Neural cell (in vitro differentiated cells): Measurements from ENCODE around the gene SUN5. TPM values are rescaled to one million over a fixed set of nuclear protein-coding genes. Genes with fewer than 3 reads are reported as not detected.

Source experiments
- H2AFZ ChIP-seq: fragments of 200-600, 300-800 bp; sonication (generic), shearing (Covaris generic); 2 replicates; pipeline ENCODE4 v1.6.0; 2014; ENCODE audit warnings: low read depth, mild to moderate bottlenecking, antibody characterized with exemption, low read length, moderate library complexity
- H3F3A ChIP-seq: fragments of 200-600 bp; shearing (Covaris generic); 2 replicates; pipeline ENCODE4 v1.6.1; 2016; ENCODE audit warnings: mild to moderate bottlenecking, moderate library complexity, mixed read lengths, antibody characterized with exemption, low read length; ENCODE audit not compliant: insufficient read depth, poor library complexity, severe bottlenecking
- H3K27ac ChIP-seq: fragments of 200-600, 300-800 bp; sonication (generic), shearing (Covaris generic); 2 replicates; pipeline ENCODE4 v1.5.1; 2014; ENCODE audit warnings: mild to moderate bottlenecking, low read length, moderate library complexity
- H3K27me3 ChIP-seq: fragments of 300-800, 200-600 bp; sonication (generic), shearing (Covaris generic); 2 replicates; pipeline ENCODE4 v1.6.0; 2014; ENCODE audit warnings: mild to moderate bottlenecking, low read depth, low read length, moderate library complexity; ENCODE audit not compliant: insufficient read depth
- H3K36me3 ChIP-seq: fragments of 300-800, 200-600 bp; sonication (generic), shearing (Covaris generic); 2 replicates; pipeline ENCODE4 v1.5.1; 2014; ENCODE audit warnings: mild to moderate bottlenecking, antibody characterized with exemption, low read length, moderate library complexity; ENCODE audit not compliant: insufficient read depth
- H3K4me2 ChIP-seq: fragments of 300-800, 200-600 bp; sonication (generic), shearing (Covaris generic); 2 replicates; pipeline ENCODE4 v1.6.0; 2014; ENCODE audit warnings: mild to moderate bottlenecking, low read length
- H3K4me3 ChIP-seq: fragments of 300-800, 200-600 bp; sonication (generic), shearing (Covaris generic); 2 replicates; pipeline ENCODE4 v1.5.1; 2014; ENCODE audit warnings: mild to moderate bottlenecking, low read length, moderate library complexity
- H3K79me2 ChIP-seq: fragments of 200-600 bp; shearing (Covaris generic); replicated peaks from 2 replicates; pipeline ENCODE4 v1.6.0; 2014; ENCODE audit warnings: mild to moderate bottlenecking, low read length, moderate library complexity; ENCODE audit not compliant: insufficient read depth
- H3K9ac ChIP-seq: fragments of 300-800, 200-600 bp; sonication (generic), shearing (Covaris generic); 2 replicates; pipeline ENCODE4 v1.6.1; 2016; ENCODE audit warnings: mild to moderate bottlenecking, low read length, mixed read lengths
- H3K9me2 ChIP-seq: fragments of 200-600 bp; shearing (Covaris generic); 2 replicates; pipeline ENCODE4 v1.6.1; 2016; ENCODE audit warnings: mild to moderate bottlenecking, low read length, mixed read lengths; ENCODE audit not compliant: insufficient read depth
- H3K9me3 ChIP-seq: fragments of 200-600, 300-800 bp; sonication (generic), shearing (Covaris generic); 2 replicates; pipeline ENCODE4 v1.6.1; 2016; ENCODE audit warnings: mild to moderate bottlenecking, mixed run types, low read length, moderate library complexity, mixed read lengths
- H4K20me1 ChIP-seq: fragments of 200-600 bp; shearing (Covaris generic); 2 replicates; pipeline ENCODE4 v1.6.1; 2016; ENCODE audit warnings: mild to moderate bottlenecking, mixed run types; ENCODE audit not compliant: insufficient read depth
- EP300 ChIP-seq: fragments of 450-650 bp; conservative IDR thresholded peaks from 2 replicates; pipeline ENCODE4 v1.6.1; 2014; ENCODE audit warnings: antibody characterized with exemption, mild to moderate bottlenecking, moderate library complexity; ENCODE audit not compliant: poor library complexity, severe bottlenecking
- EZH2 ChIP-seq: fragments of 200-600, 300-800 bp; shearing (Covaris generic), sonication (generic); IDR thresholded peaks from 2 replicates; pipeline ENCODE4 v1.6.1; 2014; ENCODE audit warnings: antibody characterized with exemption, low read length, borderline replicate concordance, mild to moderate bottlenecking; ENCODE audit not compliant: insufficient read depth, poor library complexity, severe bottlenecking
- MXI1 ChIP-seq: fragments of 450-650 bp; conservative IDR thresholded peaks from 2 replicates; pipeline ENCODE4 v1.6.1; 2014; ENCODE audit warnings: antibody characterized with exemption, mild to moderate bottlenecking; ENCODE audit not compliant: poor library complexity, severe bottlenecking
- POLR2AphosphoS5 ChIP-seq: IDR thresholded peaks from 2 replicates; pipeline ENCODE4 v1.6.1; 2012
- RAD21 ChIP-seq: fragments of 450-650 bp; conservative IDR thresholded peaks from 2 replicates; pipeline ENCODE4 v1.6.1; 2014; ENCODE audit warnings: antibody characterized with exemption, mild to moderate bottlenecking, moderate library complexity
- SMC3 ChIP-seq: fragments of 450-650 bp; conservative IDR thresholded peaks from 2 replicates; pipeline ENCODE4 v1.6.1; 2014; ENCODE audit warnings: antibody characterized with exemption, mild to moderate bottlenecking, moderate library complexity; ENCODE audit not compliant: poor library complexity
- TAF1 ChIP-seq: IDR thresholded peaks from 2 replicates; pipeline ENCODE4 v1.6.1; 2012; ENCODE audit warnings: low read depth
- polyA plus RNA-seq: library from polyadenylated mRNA; depleted of rRNA; stranded (reverse); fragments of >200 nt; gene quantifications from 2 replicates; pipeline ENCODE4 v1.2.3, GENCODE V29; 2014
- TF ChIP-seq, protein P1 (sequence below): IDR thresholded peaks from 2 replicates; pipeline ENCODE4 v1.6.1; 2012; ENCODE audit warnings: borderline replicate concordance
- TF ChIP-seq, protein P2 (sequence below): fragments of 450-650 bp; IDR thresholded peaks from 2 replicates; pipeline ENCODE4 v1.5.1; 2014; ENCODE audit warnings: antibody characterized with exemption, mild to moderate bottlenecking, moderate library complexity; ENCODE audit not compliant: poor library complexity, severe bottlenecking

Gene SUN5
- polyA plus RNA-seq, 1 donor from 2014 or later = not detected

DNA sequence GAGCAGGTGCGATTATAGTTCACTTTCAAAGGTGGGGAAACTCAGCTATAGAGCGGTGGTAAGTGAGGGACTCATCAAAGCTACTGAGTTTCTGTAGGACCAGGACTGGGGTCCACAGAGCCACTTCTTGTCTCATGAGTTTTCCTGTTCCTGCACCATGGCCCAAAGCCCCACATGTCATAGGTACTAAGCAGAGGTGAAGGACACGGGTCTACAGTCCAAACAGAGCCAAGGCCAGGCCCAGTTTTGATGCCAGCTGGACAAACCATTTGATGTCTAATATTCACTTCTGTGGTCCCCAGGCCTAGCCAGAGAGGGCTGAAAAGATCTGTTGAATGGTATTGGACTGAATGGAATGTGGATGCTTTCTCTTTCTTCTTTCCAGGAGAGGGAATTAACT, 38.2 kb upstream of the SUN5 start:
- Histone ChIP-seq H3K79me2 (no peaks in the 10 kb centered on the region), H2AFZ (no peak overlapping the region), H4K20me1 (no peaks in the 10 kb centered on the region), H3K9me2 (no peaks in the 10 kb centered on the region), H3K9me3 (no peaks in the 10 kb centered on the region), H3K9ac (no peak overlapping the region), H3F3A (no peaks in the 10 kb centered on the region), H3K36me3 (no peaks in the 10 kb centered on the region), H3K4me2 (no peak overlapping the region), H3K27me3 (no peaks in the 10 kb centered on the region), H3K27ac (no peak overlapping the region), H3K4me3 (no peak overlapping the region)
- TF ChIP-seq EP300 (no peak), SMC3 (no peak), POLR2AphosphoS5 (no peak), EZH2 (no peak), RAD21 (no peak), TAF1 (no peak), MXI1 (no peak)
- TF ChIP-seq, protein P1, sequence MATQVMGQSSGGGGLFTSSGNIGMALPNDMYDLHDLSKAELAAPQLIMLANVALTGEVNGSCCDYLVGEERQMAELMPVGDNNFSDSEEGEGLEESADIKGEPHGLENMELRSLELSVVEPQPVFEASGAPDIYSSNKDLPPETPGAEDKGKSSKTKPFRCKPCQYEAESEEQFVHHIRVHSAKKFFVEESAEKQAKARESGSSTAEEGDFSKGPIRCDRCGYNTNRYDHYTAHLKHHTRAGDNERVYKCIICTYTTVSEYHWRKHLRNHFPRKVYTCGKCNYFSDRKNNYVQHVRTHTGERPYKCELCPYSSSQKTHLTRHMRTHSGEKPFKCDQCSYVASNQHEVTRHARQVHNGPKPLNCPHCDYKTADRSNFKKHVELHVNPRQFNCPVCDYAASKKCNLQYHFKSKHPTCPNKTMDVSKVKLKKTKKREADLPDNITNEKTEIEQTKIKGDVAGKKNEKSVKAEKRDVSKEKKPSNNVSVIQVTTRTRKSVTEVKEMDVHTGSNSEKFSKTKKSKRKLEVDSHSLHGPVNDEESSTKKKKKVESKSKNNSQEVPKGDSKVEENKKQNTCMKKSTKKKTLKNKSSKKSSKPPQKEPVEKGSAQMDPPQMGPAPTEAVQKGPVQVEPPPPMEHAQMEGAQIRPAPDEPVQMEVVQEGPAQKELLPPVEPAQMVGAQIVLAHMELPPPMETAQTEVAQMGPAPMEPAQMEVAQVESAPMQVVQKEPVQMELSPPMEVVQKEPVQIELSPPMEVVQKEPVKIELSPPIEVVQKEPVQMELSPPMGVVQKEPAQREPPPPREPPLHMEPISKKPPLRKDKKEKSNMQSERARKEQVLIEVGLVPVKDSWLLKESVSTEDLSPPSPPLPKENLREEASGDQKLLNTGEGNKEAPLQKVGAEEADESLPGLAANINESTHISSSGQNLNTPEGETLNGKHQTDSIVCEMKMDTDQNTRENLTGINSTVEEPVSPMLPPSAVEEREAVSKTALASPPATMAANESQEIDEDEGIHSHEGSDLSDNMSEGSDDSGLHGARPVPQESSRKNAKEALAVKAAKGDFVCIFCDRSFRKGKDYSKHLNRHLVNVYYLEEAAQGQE = no peak
- TF ChIP-seq, protein P2, sequence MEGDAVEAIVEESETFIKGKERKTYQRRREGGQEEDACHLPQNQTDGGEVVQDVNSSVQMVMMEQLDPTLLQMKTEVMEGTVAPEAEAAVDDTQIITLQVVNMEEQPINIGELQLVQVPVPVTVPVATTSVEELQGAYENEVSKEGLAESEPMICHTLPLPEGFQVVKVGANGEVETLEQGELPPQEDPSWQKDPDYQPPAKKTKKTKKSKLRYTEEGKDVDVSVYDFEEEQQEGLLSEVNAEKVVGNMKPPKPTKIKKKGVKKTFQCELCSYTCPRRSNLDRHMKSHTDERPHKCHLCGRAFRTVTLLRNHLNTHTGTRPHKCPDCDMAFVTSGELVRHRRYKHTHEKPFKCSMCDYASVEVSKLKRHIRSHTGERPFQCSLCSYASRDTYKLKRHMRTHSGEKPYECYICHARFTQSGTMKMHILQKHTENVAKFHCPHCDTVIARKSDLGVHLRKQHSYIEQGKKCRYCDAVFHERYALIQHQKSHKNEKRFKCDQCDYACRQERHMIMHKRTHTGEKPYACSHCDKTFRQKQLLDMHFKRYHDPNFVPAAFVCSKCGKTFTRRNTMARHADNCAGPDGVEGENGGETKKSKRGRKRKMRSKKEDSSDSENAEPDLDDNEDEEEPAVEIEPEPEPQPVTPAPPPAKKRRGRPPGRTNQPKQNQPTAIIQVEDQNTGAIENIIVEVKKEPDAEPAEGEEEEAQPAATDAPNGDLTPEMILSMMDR = no peak

DNA sequence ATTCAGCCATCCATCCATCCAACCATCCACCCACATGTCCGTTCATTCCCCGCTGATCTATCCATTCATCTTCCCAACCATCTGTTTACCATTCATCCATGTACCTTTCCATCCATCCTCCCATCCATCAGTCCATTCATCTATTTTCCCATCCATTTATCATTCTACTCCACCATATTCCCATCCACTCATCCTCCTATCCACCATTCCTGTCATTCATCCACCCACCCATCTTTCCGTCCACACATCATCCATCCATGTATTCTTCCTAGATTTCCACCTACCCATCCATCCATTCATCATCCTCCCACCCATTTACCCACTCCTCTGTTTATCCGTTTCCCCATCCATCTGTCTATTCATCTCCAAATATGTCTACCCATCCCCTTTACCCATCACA, 34.0 kb upstream of the SUN5 start:
- no peak overlapping the region for H3K27ac ChIP-seq
- no peak overlapping the region for H3K4me2 ChIP-seq
- no peaks in the 10 kb centered on the region for H3K27me3 ChIP-seq
- H3K4me3 ChIP-seq = no peak overlapping the region
- no peaks in the 10 kb centered on the region for H3K79me2 ChIP-seq
- TF ChIP-seq, protein P1 = no peak
- TF ChIP-seq, protein P2 = no peak
- TF ChIP-seq EP300 (no peak), MXI1 (no peak)
- no peaks in the 10 kb centered on the region for H4K20me1 ChIP-seq
- H3K9ac ChIP-seq = no peak overlapping the region
- H3K9me3 ChIP-seq = no peaks in the 10 kb centered on the region
- no peaks in the 10 kb centered on the region for H3F3A ChIP-seq
- H3K36me3 ChIP-seq = no peaks in the 10 kb centered on the region
- no peaks in the 10 kb centered on the region for H3K9me2 ChIP-seq
- H2AFZ ChIP-seq = no peak overlapping the region
